Measurements from ENCODE around the gene FMNL3. TPM values are rescaled to one million over a fixed set of nuclear protein-coding genes. Genes with fewer than 3 reads are reported as not detected.

FMNL3 gene
- total RNA-seq, 2 donors from 2014 or later, result 2.9 to 8.0 TPM

- ATAC-seq (no peak), DNase-seq (no peak)
- intact Hi-C loops (cut with DNase I, micrococcal nuclease), result no loop called here
Measured at GRCh38 chr12:49664167-49664566, 43.0 kb downstream of the FMNL3 start.

GRCh38 chr12:49662998-49663843 is 44.0 kb downstream of the FMNL3 start:
- DNase-seq, result peak; percentile 50 to 59
- intact Hi-C loops (cut with DNase I, micrococcal nuclease), result no loop called here
- ATAC-seq, result peak; percentile 59

GRCh38 chr12:49661746-49662145 is 45.5 kb downstream of the FMNL3 start:
- intact Hi-C loops (cut with DNase I, micrococcal nuclease), result no loop called here
- ATAC-seq, result no peak
- DNase-seq, result no peak

GRCh38 chr12:49661191-49661590 is 46.0 kb downstream of the FMNL3 start:
- ATAC-seq, result no peak

GRCh38 chr12:49659753-49660152 is 47.5 kb downstream of the FMNL3 start:
- intact Hi-C loops (cut with DNase I, micrococcal nuclease), result no loop called here
- no peak for ATAC-seq
- DNase-seq, result no peak

More at GRCh38 chr12:49661191-49661590, 46.0 kb downstream of the FMNL3 start:
- DNase-seq, result no peak
- intact Hi-C loops (cut with DNase I, micrococcal nuclease), result no loop called here

GRCh38 chr12:49658276-49658675 is 48.9 kb downstream of the FMNL3 start:
- DNase-seq (no peak), ATAC-seq (no peak)
- intact Hi-C loops (cut with DNase I, micrococcal nuclease), result no loop called here

GRCh38 chr12:49655595-49656236 is 51.5 kb downstream of the FMNL3 start:
- intact Hi-C loops (cut with DNase I, micrococcal nuclease), result no loop called here
- ATAC-seq (no peak), DNase-seq (no peak)

- intact Hi-C loops (cut with DNase I, micrococcal nuclease), result no loop called here
- ATAC-seq, result no peak
- no peak for DNase-seq
Measured at GRCh38 chr12:49654715-49655114, 52.5 kb downstream of the FMNL3 start.

GRCh38 chr12:49652921-49653520 is 54.2 kb downstream of the FMNL3 start:
- ATAC-seq, result no peak
- no peak for DNase-seq
- intact Hi-C loops (cut with DNase I, micrococcal nuclease), result no loop called here

GRCh38 chr12:49651855-49652254 is 55.4 kb downstream of the FMNL3 start:
- intact Hi-C loops (cut with DNase I, micrococcal nuclease), result no loop called here
- DNase-seq (no peak), ATAC-seq (no peak)

- intact Hi-C loops (cut with DNase I, micrococcal nuclease), result loop anchor here in 1 of 2 donors (5.0 kb wide), 1 partner anchor 57 kb away; the partner anchor contains the start of gene FMNL3
- DNase-seq (no peak), ATAC-seq (no peak)
Measured at GRCh38 chr12:49649892-49650291, 57.3 kb downstream of the FMNL3 start.

GRCh38 chr12:49649445-49649844 is 57.8 kb downstream of the FMNL3 start:
- no peak for ATAC-seq
- intact Hi-C loops (cut with DNase I, micrococcal nuclease), result loop anchor here in 1 of 2 donors (5.0 kb wide), 1 partner anchor 58 kb away; the partner anchor contains the start of gene FMNL3
- no peak for DNase-seq

GRCh38 chr12:49648712-49649003 is 58.5 kb downstream of the FMNL3 start:
- intact Hi-C loops (cut with DNase I, micrococcal nuclease), result loop anchor here in 1 of 2 donors (5.0 kb wide), 1 partner anchor 59 kb away; the partner anchor contains the start of gene FMNL3
- DNase-seq, result no peak

GRCh38 chr12:49647827-49648711 is 59.1 kb downstream of the FMNL3 start:
- ATAC-seq, result peak; percentile 62
- intact Hi-C loops (cut with DNase I, micrococcal nuclease), result loop anchor here in 1 of 2 donors (5.0 kb wide), 1 partner anchor 59 kb away; the partner anchor contains the start of gene FMNL3
- DNase-seq, result no peak

More at GRCh38 chr12:49648712-49649003, 58.5 kb downstream of the FMNL3 start:
- ATAC-seq, result no peak

- intact Hi-C loops (cut with DNase I, micrococcal nuclease), result loop anchor here in 1 of 2 donors (5.0 kb wide), 1 partner anchor 60 kb away; the partner anchor contains the start of gene FMNL3
Measured at GRCh38 chr12:49646871-49647654, 60.1 kb downstream of the FMNL3 start.

GRCh38 chr12:49646331-49646830 is 60.8 kb downstream of the FMNL3 start:
- intact Hi-C loops (cut with DNase I, micrococcal nuclease), result loop anchor here in 1 of 2 donors (5.0 kb wide), 1 partner anchor 61 kb away; the partner anchor contains the start of gene FMNL3
- DNase-seq (no peak), ATAC-seq (no peak)

More at GRCh38 chr12:49646871-49647654, 60.1 kb downstream of the FMNL3 start:
- DNase-seq, result no peak
- ATAC-seq, result no peak

All from left colon (tissue), 2 donors.